Ascending aorta (tissue), 2 donors: ENCODE measurements around the gene RASGRP2. TPM values are rescaled to one million over a fixed set of nuclear protein-coding genes. Genes with fewer than 3 reads are reported as not detected.
A peak's percentile ranks its signal among the peaks of the same experiment; 100 is the strongest.

ENCODE experiments used
- DNase-seq, 2 donors: peaks; one replicate each; pipeline ENCODE4 v3.0.0-alpha.2; 2019; ENCODE audit warnings: low spot score in 2 of 2
- H3K27ac ChIP-seq, 2 donors: fragments of 200-600 bp; sonication (generic); one replicate each; pipeline ENCODE4 v1.5.1; 2016 to 2017; ENCODE audit warnings: mild to moderate bottlenecking in 1 of 2
- H3K27me3 ChIP-seq: fragments of 200-600 bp; sonication (generic); one replicate; pipeline ENCODE4 v1.5.1; 2017
- H3K36me3 ChIP-seq, 2 donors: fragments of 200-600 bp; sonication (generic); one replicate each; pipeline ENCODE4 v1.5.1; 2016
- H3K4me1 ChIP-seq, 2 donors: fragments of 200-600 bp; sonication (generic); one replicate each; pipeline ENCODE4 v1.5.1; 2016 to 2017; ENCODE audit warnings: mild to moderate bottlenecking in 1 of 2
- H3K4me3 ChIP-seq, 2 donors: fragments of 200-600 bp; sonication (generic); one replicate each; pipeline ENCODE4 v1.5.1; 2016 to 2017; ENCODE audit warnings: mild to moderate bottlenecking in 1 of 2
- H3K9me3 ChIP-seq, 2 donors: fragments of 200-600 bp; sonication (generic); one replicate each; pipeline ENCODE4 v1.5.1; 2016
- CTCF ChIP-seq, 3 experiments: fragments of 200-600 bp in 2 of 3; fragments of 450-650 bp in 1 of 3; sonication (generic) in 2 of 3; IDR thresholded peaks; one replicate each; pipeline ENCODE4 v1.5.1; 2016 to 2019; ENCODE audit warnings: antibody characterized with exemption in 3 of 3, mild to moderate bottlenecking in 1 of 3, moderate library complexity in 1 of 3
- intact Hi-C: fragments of 100-400 bp; cut with DNase I; formaldehyde crosslinking; loops from one replicate; pipeline ENCODE4 v1.15.1; 2023
- total RNA-seq: library from RNA; depleted of rRNA; stranded (reverse); fragments of >200 nt; gene quantifications from one replicate; pipeline ENCODE4 v1.1.0, GENCODE V29; 2016

RASGRP2 gene
- total RNA-seq, 1 donor from 2014 or later, result 44.2 TPM

- peaks cover 3 to 36% of the 10 kb centered on the region in 2 donors for H3K4me1 ChIP-seq
- no peak overlapping the region for H3K27ac ChIP-seq
- H3K27me3 ChIP-seq, result no peaks in the 10 kb centered on the region
- DNase-seq, result no peak
- no peak for TF ChIP-seq CTCF (IDR thresholded peaks at IDR 0.05)
- no peak overlapping the region for H3K4me3 ChIP-seq
- intact Hi-C loops, result no loop called here
- H3K9me3 ChIP-seq, result no peaks in the 10 kb centered on the region
- H3K36me3 ChIP-seq, result peaks cover 100% of the 10 kb centered on the region in 2 donors
Observed at GRCh38 chr11:64769283-64769682, 25.3 kb upstream of the RASGRP2 start.

- H3K4me3 ChIP-seq, result no peak overlapping the region
- peak in 1 of 2 donors; percentile 52 for DNase-seq
- no peaks in the 10 kb centered on the region for H3K9me3 ChIP-seq
- no peak for TF ChIP-seq CTCF (IDR thresholded peaks at IDR 0.05)
- H3K4me1 ChIP-seq, result peaks cover 12 to 39% of the 10 kb centered on the region in 2 donors
- peak overlapping the region in 1 of 2 donors; percentile 67 for H3K27ac ChIP-seq
- no peaks in the 10 kb centered on the region for H3K27me3 ChIP-seq
- intact Hi-C loops, result no loop called here
- H3K36me3 ChIP-seq, result peaks cover 100% of the 10 kb centered on the region in 2 donors
Observed at GRCh38 chr11:64768300-64768694, 24.4 kb upstream of the RASGRP2 start.

- intact Hi-C loops, result no loop called here
- H3K36me3 ChIP-seq, result peaks cover 99 to 100% of the 10 kb centered on the region in 2 donors
- no peak overlapping the region for H3K4me3 ChIP-seq
- H3K4me1 ChIP-seq, result peaks cover 10 to 39% of the 10 kb centered on the region in 2 donors
- peak overlapping the region; percentile 62 to 67 for H3K27ac ChIP-seq
- H3K27me3 ChIP-seq, result no peaks in the 10 kb centered on the region
- TF ChIP-seq CTCF (IDR thresholded peaks at IDR 0.05), result peak; percentile 61 to 76 (median 64)
- DNase-seq, result peak in 1 of 2 donors; percentile 91
- H3K9me3 ChIP-seq, result no peaks in the 10 kb centered on the region
Observed at GRCh38 chr11:64767344-64768299, 23.7 kb upstream of the RASGRP2 start.

GRCh38 chr11:64766881-64767280 is 22.9 kb upstream of the RASGRP2 start:
- intact Hi-C loops, result no loop called here
- Histone ChIP-seq H3K9me3 (no peaks in the 10 kb centered on the region), H3K27ac (peak overlapping the region; percentile 62 to 67), H3K4me3 (no peak overlapping the region), H3K36me3 (peaks cover 92 to 99% of the 10 kb centered on the region in 2 donors), H3K4me1 (peaks cover 10 to 34% of the 10 kb centered on the region in 2 donors), H3K27me3 (no peaks in the 10 kb centered on the region)
- peak in 1 of 2 donors; percentile 60 for DNase-seq
- TF ChIP-seq CTCF (IDR thresholded peaks at IDR 0.05), result no peak

GRCh38 chr11:64765851-64766665 is 22.1 kb upstream of the RASGRP2 start:
- no peak for TF ChIP-seq CTCF (IDR thresholded peaks at IDR 0.05)
- peak overlapping the region in 1 of 2 donors; percentile 67 for H3K27ac ChIP-seq
- intact Hi-C loops, result no loop called here
- H3K36me3 ChIP-seq, result peaks cover 83 to 91% of the 10 kb centered on the region in 2 donors
- peaks cover 10 to 28% of the 10 kb centered on the region in 2 donors for H3K4me1 ChIP-seq
- no peak overlapping the region for H3K4me3 ChIP-seq
- DNase-seq, result peak in 1 of 2 donors; percentile 61
- no peaks in the 10 kb centered on the region for H3K27me3 ChIP-seq
- H3K9me3 ChIP-seq, result no peaks in the 10 kb centered on the region
